ENCODE data around the gene CLEC2D. TPM values are rescaled to one million over a fixed set of nuclear protein-coding genes. Genes with fewer than 3 reads are reported as not detected.
"Not testable (repeated sequence)": the region's sequence is repeated elsewhere in the genome, so short reads cannot be mapped to it uniquely, and the experiment has no call there.

Gene CLEC2D
- total RNA-seq, 1 donor from 2014 or later, result 20.7 TPM

DNA sequence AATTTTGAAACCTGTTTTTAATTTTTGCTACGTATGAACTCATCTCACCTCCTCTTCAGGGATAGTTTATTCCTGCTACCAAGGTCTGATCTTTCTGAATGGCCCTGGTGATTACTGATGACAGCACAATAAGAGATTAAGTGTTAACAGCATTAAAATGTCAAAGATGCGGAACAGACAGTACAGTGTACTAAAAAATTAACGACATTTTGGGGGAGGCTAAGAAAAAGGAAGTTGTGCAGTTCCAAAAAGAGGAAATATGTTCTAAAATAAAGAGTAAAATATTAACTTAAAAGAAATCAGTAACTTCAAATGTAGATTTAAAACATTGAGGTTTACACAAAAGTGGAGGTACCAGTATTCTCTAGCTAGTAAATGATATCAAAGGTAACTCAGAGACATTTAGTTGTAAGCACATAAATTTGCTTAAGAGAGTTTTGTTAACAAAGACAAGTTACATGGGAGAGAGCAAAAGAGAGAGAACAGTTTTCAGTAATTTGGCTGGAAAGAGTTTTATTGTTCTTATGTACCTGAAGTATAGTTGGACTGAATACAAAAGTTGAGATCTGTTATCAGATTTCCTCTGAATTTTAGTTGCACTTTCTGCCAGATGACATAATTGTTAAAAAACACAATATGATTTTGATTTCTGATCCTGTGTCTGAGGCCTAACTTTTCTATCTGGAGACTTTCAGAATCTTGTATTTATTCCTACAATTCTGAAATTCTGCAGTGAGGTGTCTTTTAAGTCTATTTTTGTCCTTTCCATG lies 67.6 kb downstream of the CLEC2D start:
- peaks cover 15% of the 10 kb centered on the region for H3K4me1 Mint-ChIP-seq
- no peaks in the 10 kb centered on the region for H3K27me3 Mint-ChIP-seq (ENCODE audit: low read depth)
- H3K9me3 Mint-ChIP-seq, result no peaks in the 10 kb centered on the region
- no peak overlapping the region for H3K4me3 Mint-ChIP-seq
- no peak for DNase-seq (ENCODE audit: low spot score in 2 of 2, unreplicated experiment in 2 of 2)
- TF ChIP-seq, protein P1, sequence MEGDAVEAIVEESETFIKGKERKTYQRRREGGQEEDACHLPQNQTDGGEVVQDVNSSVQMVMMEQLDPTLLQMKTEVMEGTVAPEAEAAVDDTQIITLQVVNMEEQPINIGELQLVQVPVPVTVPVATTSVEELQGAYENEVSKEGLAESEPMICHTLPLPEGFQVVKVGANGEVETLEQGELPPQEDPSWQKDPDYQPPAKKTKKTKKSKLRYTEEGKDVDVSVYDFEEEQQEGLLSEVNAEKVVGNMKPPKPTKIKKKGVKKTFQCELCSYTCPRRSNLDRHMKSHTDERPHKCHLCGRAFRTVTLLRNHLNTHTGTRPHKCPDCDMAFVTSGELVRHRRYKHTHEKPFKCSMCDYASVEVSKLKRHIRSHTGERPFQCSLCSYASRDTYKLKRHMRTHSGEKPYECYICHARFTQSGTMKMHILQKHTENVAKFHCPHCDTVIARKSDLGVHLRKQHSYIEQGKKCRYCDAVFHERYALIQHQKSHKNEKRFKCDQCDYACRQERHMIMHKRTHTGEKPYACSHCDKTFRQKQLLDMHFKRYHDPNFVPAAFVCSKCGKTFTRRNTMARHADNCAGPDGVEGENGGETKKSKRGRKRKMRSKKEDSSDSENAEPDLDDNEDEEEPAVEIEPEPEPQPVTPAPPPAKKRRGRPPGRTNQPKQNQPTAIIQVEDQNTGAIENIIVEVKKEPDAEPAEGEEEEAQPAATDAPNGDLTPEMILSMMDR (IDR thresholded peaks at IDR 0.05; ENCODE audit: unreplicated experiment), result no peak
- H3K27ac Mint-ChIP-seq, result peak overlapping the region; percentile 55
- no peaks in the 10 kb centered on the region for H3K36me3 Mint-ChIP-seq

DNA sequence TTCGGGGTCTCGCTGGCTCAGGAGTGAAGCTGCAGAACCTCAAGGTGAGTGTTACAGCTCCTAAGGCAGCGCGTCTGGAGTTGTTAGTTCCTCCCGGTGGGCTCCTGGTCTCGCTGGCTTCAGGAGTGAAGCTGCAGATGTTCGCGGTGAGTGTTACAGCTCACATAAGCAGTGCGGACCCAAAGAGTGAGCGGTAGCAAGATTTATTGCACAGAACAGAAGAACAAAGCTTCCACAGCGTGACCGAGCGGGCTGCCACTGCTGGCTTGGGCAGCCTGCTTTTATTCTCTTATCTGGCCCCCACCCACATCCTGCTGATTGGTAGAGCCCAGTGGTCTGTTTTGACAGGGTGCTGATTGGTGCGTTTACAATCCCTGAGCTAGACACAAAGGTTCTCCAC lies 69.4 kb downstream of the CLEC2D start:
- not testable (repeated sequence) for H3K27me3 Mint-ChIP-seq (ENCODE audit: low read depth); H3K27ac Mint-ChIP-seq; H3K9me3 Mint-ChIP-seq; H3K36me3 Mint-ChIP-seq; DNase-seq (ENCODE audit: low spot score in 2 of 2, unreplicated experiment in 2 of 2); H3K4me3 Mint-ChIP-seq
- H3K4me1 Mint-ChIP-seq, result peaks cover 23% of the 10 kb centered on the region

DNA sequence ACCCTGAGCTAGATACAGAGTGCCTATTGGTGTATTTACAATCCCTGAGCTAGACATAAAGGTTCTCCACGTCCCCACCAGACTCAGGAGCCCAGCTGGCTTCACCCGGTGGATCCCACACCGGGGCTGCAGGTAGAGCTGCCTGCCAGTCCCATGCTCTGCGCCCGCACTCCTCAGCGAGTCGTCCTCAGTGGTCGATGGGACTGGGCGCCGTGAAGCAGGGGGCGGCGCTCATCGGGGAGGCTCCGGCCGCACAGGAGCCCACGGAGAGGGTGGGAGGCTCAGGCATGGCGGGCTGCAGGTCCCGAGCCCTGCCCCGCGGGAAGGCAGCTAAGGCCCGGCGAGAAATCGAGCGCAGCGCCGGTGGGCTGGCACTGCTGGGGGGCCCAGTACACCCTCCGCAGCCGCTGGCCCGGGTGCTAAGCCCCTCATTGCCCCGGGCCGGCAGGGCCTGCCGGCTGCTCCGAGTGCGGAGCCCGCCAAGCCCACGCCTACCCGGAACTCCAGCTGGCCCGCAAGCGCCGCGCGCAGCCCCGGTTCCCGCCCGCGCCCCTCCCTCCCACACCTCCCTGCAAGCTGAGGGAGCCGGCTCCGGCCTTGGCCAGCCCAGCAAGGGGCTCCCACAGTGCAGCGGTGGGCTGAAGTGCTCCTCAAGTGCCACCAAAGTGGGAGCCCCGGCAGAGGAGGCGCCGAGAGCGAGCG lies 70.0 kb downstream of the CLEC2D start:
- not testable (repeated sequence) for H3K9me3 Mint-ChIP-seq; H3K36me3 Mint-ChIP-seq; H3K27ac Mint-ChIP-seq; H3K4me3 Mint-ChIP-seq; DNase-seq (ENCODE audit: low spot score in 2 of 2, unreplicated experiment in 2 of 2); H3K27me3 Mint-ChIP-seq (ENCODE audit: low read depth)
- peaks cover 23% of the 10 kb centered on the region for H3K4me1 Mint-ChIP-seq

DNA sequence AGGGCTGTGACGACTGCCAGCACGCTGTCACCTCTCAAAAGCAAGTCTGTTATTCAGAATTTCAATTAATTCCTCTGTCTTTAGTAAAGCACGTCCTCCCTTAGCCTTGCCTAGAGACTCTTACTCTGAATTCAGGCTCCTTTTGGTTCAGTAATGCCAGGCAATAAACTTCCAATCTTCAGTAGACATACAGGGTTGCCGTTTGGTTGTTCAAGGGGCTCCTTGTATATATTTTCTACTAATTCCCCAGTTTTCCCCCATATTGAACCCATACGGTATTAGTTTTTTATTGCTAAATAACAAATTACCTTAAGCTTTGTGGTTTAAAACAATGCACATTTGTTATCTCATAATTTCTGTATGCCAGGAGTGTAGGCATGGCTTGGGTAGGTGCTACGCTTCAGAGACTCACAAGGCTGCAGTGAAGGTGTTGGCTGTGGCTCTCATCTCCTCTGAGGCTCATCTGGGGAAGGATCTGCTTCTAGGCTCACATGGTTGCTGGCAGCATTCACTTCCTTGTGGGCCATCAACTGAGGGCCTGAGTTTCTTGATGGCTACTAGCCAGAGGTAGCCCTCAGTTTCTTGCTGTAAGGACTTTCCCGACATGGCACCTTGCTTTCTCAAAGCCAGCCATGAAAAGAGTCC lies 70.7 kb downstream of the CLEC2D start:
- Mint-ChIP-seq H3K27me3 (ENCODE audit: low read depth) (no peaks in the 10 kb centered on the region), H3K9me3 (no peaks in the 10 kb centered on the region), H3K4me3 (no peak overlapping the region)

DNA sequence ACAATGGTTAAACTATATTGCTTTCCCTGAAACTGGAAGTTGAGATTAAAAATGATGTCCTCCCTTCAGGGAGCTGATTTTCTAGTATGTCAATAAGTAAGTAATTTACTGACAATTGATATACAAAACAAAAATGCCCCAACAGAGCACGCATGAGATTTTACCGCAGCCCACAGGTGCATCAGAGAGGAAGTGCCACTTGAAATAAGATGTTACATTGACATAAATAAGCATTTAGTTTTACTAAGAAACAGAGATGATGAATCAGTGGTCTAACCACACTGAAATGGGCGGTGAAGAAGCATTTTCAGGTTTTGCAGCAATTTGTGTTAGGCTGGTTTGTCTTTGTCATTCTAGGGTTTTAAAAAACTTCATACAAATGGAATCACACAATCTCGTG lies 72.2 kb downstream of the CLEC2D start:
- no peaks in the 10 kb centered on the region for H3K9me3 Mint-ChIP-seq
- H3K4me1 Mint-ChIP-seq, result peaks cover 26% of the 10 kb centered on the region
- TF ChIP-seq, protein P1 (IDR thresholded peaks at IDR 0.05; ENCODE audit: unreplicated experiment), result no peak
- no peak overlapping the region for H3K27ac Mint-ChIP-seq
- H3K36me3 Mint-ChIP-seq, result no peaks in the 10 kb centered on the region
- H3K4me3 Mint-ChIP-seq, result no peak overlapping the region
- no peaks in the 10 kb centered on the region for H3K27me3 Mint-ChIP-seq (ENCODE audit: low read depth)
- no peak for DNase-seq (ENCODE audit: low spot score in 2 of 2, unreplicated experiment in 2 of 2)

More for the DNA sequence above, 70.7 kb downstream of the CLEC2D start:
- TF ChIP-seq, protein P1 (IDR thresholded peaks at IDR 0.05; ENCODE audit: unreplicated experiment), result no peak
- Mint-ChIP-seq H3K27ac (no peak overlapping the region), H3K36me3 (no peaks in the 10 kb centered on the region), H3K4me1 (peaks cover 29% of the 10 kb centered on the region)
- no peak for DNase-seq (ENCODE audit: low spot score in 2 of 2, unreplicated experiment in 2 of 2)

DNA sequence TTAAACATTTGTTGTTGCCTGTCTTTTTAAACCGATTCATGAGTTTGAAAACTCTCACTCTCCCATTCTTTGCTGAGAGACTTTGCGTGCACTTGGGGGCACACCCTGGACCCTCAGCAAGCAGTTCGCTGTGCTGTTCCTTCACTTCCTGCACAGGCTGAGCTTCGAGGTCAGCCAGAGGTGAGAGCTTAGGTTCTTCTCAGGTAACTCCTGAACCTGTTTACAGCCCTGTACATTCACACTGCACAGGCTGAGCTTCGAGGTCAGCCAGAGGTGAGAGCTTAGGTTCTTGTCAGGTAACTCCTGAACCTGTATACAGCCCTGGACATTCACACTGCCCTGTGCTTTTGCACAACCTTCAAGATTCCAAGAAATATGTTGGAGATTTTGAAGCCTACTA lies 73.1 kb downstream of the CLEC2D start:
- Mint-ChIP-seq H3K36me3 (no peaks in the 10 kb centered on the region), H3K27me3 (ENCODE audit: low read depth) (no peaks in the 10 kb centered on the region), H3K4me1 (peaks cover 17% of the 10 kb centered on the region), H3K4me3 (no peak overlapping the region), H3K9me3 (no peaks in the 10 kb centered on the region), H3K27ac (peak overlapping the region; percentile 69)
- TF ChIP-seq, protein P1 (IDR thresholded peaks at IDR 0.05; ENCODE audit: unreplicated experiment), result no peak
- no peak for DNase-seq (ENCODE audit: low spot score in 2 of 2, unreplicated experiment in 2 of 2)

Data from mesothelial cell of epicardium (in vitro differentiated cells).